GM21515 (cell line): ENCODE results near the gene PCSK5.
A peak's percentile ranks its signal among the peaks of the same experiment; 100 is the strongest.

ENCODE experiments used
- ATAC-seq: cut with Tn5 transposase; IDR thresholded peaks from one replicate; pipeline ENCODE4 v1.9.1; 2021; ENCODE audit not compliant: unreplicated experiment

The PCSK5 gene

DNA sequence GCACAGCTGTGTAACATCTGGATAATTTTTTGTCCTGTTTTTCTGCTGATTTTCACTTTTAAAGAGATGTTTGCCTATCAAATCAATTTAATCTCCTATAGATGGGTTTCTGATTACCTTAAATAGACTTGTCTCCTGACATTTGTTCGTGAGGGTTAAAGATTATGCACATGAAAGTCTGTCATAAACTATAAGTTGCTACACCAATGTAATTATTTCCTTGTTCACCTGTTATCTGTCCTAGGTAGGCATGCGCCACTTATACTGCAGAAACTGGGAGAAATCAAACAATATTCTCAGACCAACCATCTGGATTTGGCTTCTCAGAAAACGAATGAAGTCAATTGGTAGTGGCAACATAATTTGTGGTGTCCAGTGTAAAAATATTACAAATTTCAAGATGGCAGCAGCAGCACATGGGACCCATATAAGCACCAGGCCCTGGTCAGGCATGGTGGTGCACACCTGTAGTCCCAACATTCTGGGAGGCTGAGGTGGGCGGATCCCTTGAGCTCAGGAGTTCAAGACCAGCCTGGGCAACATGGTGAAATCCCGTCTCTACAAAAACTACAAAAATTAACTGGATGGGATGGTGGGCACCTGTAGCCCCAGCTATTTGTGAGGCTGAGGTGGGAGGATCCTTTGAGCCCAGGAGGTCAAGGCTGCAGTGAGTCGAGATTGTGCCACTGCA, 483.5 kb downstream of the PCSK5 start:
- ATAC-seq: no peak

DNA sequence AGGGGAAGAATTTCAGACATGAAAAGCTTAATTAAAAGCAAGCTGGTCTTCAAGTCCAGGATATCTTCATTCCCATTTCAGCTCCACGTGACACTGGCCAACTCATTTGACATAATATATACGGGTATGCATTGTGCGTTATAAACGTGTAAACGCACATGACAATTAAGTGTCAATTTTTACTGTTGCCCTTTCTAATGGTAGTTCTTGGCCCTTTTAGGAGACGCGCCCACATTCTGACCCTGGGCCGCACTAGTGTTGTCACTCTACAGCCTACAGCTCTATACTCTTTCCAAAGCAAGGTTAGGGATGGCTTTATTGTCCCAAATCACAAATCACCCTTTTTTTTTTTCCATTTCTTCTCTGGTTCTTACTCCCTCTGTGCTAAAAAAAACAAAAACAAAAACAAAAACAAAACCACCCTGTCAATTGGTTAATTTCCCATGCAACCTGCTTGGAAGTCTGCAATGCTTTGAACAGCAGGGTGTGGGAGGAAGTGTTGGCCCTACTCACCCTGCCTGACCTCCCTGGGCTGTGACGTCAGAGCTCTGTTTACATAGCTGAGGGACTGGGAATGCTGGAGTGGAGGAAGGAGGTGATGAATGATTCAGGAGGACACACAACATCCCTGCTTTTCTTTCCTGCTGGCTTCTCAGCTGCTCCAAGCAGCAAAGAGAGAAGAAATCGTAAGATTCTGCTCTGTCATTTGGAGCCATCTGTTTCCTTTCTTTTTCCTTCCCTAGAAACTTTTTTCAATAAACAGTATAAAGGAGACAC, 484.5 kb downstream of the PCSK5 start:
- no peak for ATAC-seq

DNA sequence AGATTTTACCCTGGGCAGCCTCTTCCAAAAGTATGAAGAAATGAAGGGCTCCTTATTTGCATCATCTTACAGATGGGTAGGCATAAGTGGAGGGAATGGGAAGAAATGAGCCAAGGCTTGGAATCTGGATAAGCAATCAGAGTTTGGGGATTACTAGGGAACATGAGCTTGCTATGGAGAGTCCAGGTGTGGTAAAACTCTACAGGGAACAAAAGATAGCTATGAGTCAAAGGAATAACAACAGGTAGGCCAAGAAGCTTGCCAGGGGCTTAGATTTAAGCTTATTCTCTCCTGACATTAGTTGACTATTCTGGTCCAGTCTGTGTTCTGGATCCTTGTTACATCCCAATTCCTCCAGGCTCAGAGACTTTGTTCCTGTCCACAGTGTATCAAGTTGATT, 487.3 kb downstream of the PCSK5 start:
- ATAC-seq: no peak

DNA sequence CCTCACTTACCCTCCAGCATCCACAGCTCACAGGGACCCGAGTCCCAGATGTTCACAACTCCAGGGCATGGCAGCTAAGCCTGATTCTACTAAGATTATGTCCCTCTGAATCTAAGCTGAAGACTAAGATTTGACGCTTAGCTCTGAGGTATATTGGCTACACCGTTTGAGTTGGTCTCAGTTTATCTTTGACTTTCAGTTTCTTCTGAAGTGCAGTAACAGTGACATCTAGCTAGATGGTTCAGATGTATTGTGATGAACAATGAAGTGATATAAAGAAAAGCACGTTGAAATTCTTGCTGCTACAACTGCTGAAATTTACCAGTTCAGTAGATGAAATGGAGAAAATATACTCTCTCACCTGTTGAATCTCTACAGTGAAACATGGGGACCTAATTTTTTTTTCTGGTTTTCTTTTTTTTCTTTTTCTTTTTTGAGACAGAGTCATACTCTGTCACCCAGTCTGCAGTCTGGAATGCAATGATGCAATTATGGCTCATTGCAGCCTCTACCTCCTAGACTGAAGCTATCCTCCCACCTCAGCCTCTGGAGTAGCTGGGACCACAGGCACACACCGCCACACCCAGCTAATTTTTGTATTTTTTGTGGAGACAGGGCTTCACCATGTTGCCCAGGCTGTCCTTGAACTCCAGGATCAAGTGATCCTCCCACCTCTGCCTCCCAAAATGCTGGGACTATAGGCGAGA, 488.0 kb downstream of the PCSK5 start:
- ATAC-seq: no peak

DNA sequence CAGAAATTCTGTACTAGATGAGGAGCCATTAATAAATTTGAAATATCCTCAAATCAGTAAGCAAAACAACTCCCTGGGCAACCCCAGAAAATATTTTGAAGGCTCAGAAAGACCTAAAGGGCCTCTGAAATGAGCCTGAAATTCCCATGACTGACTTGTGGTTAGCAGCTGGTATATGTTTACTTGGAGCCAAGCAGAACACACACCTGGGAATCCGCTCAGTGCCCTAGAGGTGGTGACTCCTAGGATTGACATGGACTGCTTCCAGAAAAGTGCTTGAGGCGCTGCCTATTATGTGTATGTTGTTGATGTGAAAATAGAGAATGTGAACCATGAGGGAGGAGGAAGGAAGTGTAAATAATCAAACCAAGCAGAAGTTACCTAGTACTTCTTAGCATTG, 489.0 kb downstream of the PCSK5 start:
- ATAC-seq: no peak

DNA sequence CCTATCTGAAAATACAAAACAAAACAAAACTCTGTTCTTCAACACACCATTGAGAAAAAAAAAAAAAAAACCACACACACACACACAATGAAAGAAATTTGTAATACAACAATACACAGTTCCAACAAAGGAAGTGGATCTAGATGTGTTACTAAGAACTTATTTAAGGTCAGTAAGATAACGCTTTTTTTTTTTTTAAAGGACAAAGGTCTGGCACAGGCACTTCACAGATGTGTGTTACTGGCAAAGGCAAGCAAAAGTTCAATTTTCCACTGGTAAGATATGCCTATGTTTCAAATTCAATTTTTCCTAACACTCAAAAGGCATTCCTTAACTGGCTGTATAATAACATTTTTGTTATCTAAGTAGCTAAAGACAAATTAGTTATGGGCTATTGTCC, 500.2 kb downstream of the PCSK5 start:
- no peak for ATAC-seq

DNA sequence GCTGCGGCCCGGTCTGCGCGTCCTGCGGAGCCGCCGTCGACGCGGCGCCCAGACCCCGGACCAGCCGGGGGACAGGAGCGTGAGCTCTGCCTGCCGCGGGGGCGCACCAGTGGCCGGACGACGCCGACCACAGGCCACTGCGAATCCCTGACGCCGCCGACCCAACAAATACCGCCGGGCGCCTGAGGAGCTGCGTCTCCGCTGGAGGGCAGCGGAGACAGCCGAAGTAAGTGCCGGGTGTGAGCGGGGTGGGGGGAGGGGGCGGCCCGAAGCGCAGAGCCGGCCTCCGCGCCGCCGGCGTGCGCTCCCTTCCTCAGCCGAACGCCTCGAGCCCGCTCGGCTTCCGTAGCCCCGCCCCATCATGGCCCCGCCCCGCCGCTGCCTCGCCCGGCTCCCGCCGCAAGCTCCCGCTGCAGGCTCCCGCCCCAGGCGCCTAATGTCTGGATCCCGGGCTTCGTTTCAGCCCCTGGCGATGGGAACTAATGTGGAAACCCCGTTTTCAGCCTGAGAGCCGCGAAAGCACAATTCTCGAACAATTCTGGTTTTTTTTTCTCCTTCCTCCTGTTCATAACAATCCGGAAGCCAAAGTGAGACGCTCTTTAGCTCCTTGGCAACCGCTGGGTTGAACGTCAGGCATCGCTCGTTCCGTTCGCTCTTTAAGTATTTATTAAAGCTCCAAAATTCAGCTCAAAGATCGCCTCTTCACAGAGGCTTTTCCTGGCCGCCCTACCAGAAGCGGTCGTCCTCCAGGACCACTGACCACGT, 503.9 kb downstream of the PCSK5 start, which contains the start of gene RFK:
RFK (minus strand) TSS at position 232 of the 765 bp plus-strand sequence. CDS start 255 bp downstream, outside the sequence.
- peak; percentile 65 for ATAC-seq

DNA sequence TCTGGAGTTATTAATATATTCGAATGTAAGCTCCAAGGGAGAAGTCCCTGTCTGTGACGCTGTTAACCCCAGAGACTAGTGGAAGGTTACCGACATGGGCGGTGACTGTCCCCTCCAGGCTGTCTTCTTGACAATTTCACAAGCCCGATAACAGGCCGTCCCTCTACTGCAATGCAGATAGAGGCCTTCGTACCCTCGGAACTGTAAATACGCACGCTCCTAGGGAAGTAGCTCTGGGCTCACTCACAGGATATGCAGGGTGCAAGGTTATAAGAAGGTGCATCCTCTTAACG, 504.4 kb downstream of the PCSK5 start:
- ATAC-seq: peak; percentile 58

DNA sequence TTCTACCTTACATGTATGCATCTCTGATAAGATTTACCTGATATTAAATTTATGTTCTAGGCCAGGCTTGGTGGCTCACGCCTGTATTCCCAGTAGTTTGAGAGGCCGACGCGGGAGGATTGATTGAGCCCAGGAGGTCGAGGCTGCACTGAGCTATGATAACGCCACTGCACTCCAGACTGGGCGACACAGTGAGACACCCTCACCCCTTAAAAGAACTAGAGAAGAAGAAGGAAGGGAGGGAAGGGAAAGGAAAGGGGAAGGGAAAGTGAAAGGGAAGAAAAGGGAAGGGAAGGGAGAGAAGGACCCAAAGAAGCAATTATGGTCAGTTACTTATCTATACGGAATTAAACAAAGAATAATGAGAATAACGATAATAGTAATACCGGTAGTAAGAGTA, 504.9 kb downstream of the PCSK5 start:
- ATAC-seq: no peak

DNA sequence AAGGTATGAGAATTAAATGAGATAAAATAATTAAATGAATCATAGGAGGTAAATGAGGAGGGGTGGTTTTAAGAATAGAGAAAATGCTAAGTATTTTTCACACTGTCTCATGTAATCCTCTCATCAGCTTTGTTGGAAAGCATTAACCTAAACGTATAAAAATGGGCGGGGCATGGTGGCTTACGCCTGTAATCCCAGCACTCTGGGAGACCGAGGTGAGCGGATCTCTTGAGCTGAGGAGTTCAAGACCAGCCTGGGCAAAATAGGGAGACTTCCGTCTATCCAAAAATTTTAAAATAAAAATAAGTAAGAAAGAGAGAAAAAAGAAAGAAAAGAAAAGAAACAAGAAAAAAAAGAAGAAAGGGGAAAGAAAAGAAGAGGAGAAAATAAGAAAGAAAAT, 505.7 kb downstream of the PCSK5 start:
- ATAC-seq: no peak

DNA sequence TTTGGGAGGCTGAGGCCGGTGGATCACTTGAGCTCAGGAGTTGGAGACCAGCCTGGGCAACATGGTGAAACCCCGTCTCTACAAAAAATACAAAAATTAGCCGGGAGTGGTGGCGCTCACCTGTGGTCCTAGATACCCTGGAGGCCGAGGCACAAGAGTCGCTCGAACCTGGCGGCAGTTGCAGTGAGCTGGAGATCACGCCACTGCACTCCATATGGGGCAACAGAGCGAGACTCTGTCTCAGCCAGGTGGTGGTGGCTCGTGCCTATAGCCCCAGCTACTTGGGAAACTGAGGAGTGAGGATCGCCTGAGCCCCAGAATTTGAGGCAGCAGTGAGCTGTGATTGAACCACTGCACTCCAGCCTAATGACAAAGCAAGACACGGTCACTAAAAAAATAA, 506.1 kb downstream of the PCSK5 start:
- no peak for ATAC-seq

DNA sequence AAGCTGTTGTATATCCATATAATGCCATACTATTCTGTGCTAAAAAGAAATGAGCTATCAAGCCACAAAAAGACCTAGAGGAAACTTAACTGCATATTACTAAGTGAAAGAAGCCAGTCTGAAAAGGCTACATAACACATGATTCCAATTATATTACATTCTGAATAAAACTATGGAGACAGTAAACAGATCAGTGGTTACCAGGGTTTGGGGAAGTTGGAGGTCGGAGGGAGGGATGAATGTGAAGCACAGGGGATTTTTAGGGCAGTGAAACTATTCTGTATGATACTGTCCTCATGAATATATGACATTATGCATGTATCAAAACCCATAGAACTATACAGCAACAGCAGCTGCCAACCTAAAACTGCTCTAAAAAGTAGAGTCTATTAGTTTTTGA, 509.4 kb downstream of the PCSK5 start:
- no peak for ATAC-seq

DNA sequence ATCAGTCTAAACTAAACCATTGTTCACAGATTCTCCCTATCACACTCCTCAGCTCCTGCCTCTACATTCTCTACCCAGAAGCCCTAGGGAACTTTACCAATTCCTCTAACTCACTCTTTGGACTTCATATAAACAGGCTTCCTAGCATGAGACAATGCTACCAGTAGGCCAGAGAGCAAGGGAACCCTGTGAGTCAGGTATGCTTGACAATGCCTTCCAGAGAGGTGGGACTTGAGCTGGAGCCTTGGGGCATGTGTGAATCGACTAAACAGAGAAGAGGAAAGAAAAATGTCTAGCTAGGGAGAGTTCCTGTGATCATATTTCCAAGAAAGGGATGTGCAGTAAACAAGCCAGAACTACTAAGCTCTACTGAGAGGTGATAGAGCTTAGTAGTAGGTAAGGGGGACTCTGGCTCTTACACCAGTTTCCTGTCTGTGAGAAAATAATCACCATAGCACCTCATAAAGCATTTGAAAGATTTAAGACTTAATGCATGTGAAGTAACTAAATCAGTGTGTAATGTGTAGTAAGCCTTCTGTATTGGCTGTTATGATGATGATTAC, 510.1 kb downstream of the PCSK5 start:
- no peak for ATAC-seq

DNA sequence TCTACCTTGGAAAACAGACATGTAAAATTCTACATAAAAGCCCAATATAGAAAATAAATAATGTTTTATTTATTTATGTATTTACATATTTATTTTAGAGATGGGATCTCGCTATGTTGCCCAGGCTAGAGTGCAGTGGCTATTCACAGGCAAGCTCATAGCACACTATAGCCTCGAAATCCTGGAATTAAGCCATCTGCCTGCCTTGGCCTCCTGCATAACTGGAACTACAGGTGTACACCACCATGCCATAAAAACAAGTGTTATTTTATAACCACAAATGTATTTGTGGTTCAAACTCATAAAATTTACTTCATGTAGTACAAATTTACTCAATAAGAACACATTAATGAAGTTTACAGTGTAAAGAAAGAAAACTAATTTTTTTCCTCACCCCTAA, 510.7 kb downstream of the PCSK5 start:
- no peak for ATAC-seq

DNA sequence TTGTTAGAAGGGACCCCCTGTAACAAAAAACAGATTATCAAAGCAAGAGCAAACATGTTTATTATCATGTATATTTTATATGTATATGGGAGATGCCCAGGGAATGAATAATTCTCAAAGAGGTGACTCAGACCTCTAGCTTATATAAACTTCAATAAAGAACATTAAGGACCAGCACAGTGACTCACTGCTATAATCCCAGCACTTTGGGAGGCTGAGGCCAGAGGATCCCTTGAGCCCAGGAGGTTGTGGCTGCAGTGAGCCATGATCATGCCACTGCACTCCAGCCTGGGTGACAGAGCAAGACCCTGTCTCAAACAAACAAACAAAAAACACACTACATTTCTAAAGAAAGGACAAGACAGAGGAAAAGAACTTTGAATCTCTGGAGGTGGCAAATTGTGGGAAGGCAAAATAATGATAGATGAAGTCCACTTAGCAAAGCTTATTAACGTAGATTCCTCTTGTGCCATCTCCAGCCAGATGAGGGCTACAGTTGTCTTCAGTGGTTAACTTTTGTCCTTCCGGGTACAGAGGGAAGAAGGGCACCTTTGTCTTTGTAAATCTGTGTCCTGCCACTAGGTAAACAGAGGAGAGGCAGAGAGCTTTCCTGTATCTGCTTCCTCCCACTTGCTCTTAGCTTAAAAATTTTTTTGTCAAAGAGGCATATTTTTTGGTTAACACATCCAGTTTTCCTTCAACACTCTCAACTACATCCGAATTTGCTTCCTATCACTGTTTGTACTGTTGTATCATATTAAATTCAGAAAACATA, 511.3 kb downstream of the PCSK5 start:
- ATAC-seq: no peak

DNA sequence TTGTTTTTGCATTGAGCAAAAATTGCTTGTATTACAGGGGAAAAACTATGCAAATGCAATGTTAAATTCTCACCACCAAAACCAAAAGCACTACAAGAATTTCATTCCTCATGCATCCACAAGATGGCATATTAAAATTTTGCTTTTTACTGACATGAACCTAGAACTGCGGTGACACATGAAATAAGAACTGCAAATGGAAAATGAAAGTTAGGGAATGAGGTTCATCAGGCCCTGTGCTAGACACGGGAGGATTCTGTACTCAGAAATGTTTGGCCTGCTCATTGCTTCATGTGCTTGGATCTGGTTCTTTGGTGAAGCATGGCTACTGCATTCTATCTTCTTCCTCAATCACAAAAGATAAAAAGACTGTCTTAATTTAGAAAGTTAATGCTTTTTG, 512.9 kb downstream of the PCSK5 start:
- ATAC-seq: peak; percentile 90

DNA sequence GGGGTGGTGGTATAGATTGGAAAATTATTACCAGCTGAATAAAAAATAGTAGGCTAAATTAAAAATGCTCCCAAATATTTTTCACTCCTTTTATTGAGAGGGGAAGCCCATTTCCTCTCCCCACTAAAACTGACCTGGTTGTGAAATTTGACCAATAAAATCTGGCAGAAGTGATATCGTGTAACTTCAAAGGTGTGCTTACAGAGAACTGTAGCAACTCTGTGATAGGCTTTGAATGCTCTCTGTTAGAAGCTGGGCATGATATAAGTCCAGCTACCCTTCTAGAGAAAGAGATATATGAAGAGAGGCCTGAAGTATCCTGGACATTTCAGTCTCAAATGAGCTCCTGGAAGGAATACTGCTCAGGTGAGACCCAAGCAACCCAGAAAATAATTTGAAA, 513.9 kb downstream of the PCSK5 start:
- ATAC-seq: no peak

DNA sequence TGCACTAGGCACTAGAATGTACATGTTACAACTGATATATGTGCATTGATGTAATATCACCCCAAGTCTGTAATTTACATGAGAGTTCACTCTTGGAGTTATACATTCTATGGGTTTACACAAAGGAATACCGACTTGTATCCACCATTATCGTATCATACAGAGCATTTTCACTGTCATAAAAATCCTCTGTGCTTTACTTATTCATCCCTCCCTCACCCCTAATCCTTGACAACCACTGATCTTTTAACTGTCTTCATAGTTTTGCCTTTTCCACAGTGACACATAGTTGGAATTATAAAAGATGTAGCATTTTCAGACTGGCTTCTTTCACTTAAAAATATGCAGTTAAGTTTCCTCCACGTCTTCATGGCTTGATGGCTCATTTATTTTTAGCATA, 514.9 kb downstream of the PCSK5 start:
- no peak for ATAC-seq

DNA sequence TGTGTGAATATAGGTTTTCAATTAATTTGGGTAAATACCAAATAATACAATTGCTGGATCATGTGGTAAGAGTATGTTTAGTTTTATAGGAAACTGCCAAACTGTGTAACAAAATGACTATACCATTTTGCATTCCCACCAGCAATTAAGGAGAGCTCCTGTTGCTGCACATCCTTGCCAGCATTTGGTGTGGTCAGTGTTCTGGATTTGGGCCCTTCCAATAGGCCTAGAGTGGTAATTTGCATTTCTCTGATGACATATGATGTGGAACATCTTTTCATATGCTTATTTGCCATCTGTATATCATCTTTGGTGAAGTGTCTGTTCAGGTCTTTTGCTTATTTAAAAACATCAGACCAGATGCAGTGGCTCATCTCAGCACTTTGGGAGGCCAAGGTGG, 515.4 kb downstream of the PCSK5 start:
- ATAC-seq: no peak
